H1 (cell line): ENCODE measurements around the gene TMEM164. TPM values are rescaled to one million over a fixed set of nuclear protein-coding genes. Genes with fewer than 3 reads are reported as not detected.

Experiments used
- CTCF ChIA-PET: fragments of 300-600 bp; sonication (Branson Sonifier 250); formaldehyde crosslinking; loops from one replicate; lab custom pipeline; 2021; ENCODE audit not compliant: partially characterized antibody; lab: Charles Lee
- POLR2A ChIA-PET: fragments of 300-600 bp; sonication (Branson Sonifier 250); formaldehyde crosslinking; loops from one replicate; lab custom pipeline; 2021; ENCODE audit warnings: inconsistent platforms; ENCODE audit not compliant: partially characterized antibody; lab: Charles Lee
- DNase-seq, 2 experiments: peaks; one replicate each; pipeline versions ENCODE4 v3.0.0 to v3.0.0-alpha.2; 2010 to 2022; ENCODE audit warnings: low spot score in 2 of 2, low read depth in 1 of 2, mixed read lengths in 1 of 2
- FAIRE-seq: peaks from 2 replicates; lab custom pipeline; 2011; peaks lifted over from hg19 to GRCh38; lab: Jason Lieb, UNC
- H2AFZ ChIP-seq: 2 replicates; pipeline ENCODE4 v1.8.1; 2012; ENCODE audit warnings: low read length, inconsistent platforms
- H2AK5ac ChIP-seq: 2 replicates; pipeline ENCODE4 v1.6.1; 2013; ENCODE audit warnings: low read depth, low read length
- H2BK120ac ChIP-seq: replicated peaks from 2 replicates; pipeline ENCODE3; 2013; ENCODE audit warnings: low read depth, low read length, inconsistent platforms
- H2BK12ac ChIP-seq: 2 replicates; pipeline ENCODE4 v1.6.1; 2013; ENCODE audit warnings: low read depth, low read length
- H2BK15ac ChIP-seq: 2 replicates; pipeline ENCODE4 v1.6.1; 2013; ENCODE audit warnings: low read length
- H2BK20ac ChIP-seq: 2 replicates; pipeline ENCODE4 v1.6.1; 2013; ENCODE audit warnings: low read length
- H2BK5ac ChIP-seq: 2 replicates; pipeline ENCODE4 v1.6.1; 2013; ENCODE audit warnings: low read depth, low read length
- H3K14ac ChIP-seq: 2 replicates; pipeline ENCODE4 v1.6.1; 2013; ENCODE audit warnings: inconsistent platforms; ENCODE audit not compliant: insufficient read length
- H3K18ac ChIP-seq: 2 replicates; pipeline ENCODE4 v1.6.1; 2013; ENCODE audit warnings: low read length; ENCODE audit errors: extremely low read depth
- H3K23ac ChIP-seq: 2 replicates; pipeline ENCODE4 v1.6.1; 2013; ENCODE audit warnings: inconsistent platforms; ENCODE audit not compliant: insufficient read length
- H3K23me2 ChIP-seq: 2 replicates; pipeline ENCODE4 v1.6.1; 2013; ENCODE audit warnings: low read depth, low read length
- H3K27ac ChIP-seq: 2 replicates; pipeline ENCODE4 v1.6.1; 2011; ENCODE audit warnings: low read depth, low read length, inconsistent platforms
- H3K27me3 ChIP-seq, 4 experiments: replicated peaks in 1 of 4; 1 replicate in 1 of 4; 2 replicates in 3 of 4; pipeline versions ENCODE4 v1.6.1 to v1.8.1; 2011 to 2013; ENCODE audit warnings: low read length in 3 of 4, mild to moderate bottlenecking in 3 of 4, inconsistent platforms in 2 of 4, mixed read lengths in 2 of 4, moderate library complexity in 1 of 4; ENCODE audit not compliant: control insufficient read depth in 3 of 4, insufficient read depth in 3 of 4; ENCODE audit errors: extremely low read depth in 1 of 4
- H3K36me3 ChIP-seq, 4 experiments: 2 replicates each; pipeline versions ENCODE4 v1.6.1 to v1.8.1; 2011 to 2013; ENCODE audit warnings: mild to moderate bottlenecking in 4 of 4, low read length in 3 of 4, moderate library complexity in 2 of 4, control low read depth in 1 of 4, inconsistent platforms in 1 of 4; ENCODE audit not compliant: insufficient read depth in 4 of 4, control insufficient read depth in 2 of 4
- H3K4ac ChIP-seq: replicated peaks from 2 replicates; pipeline ENCODE3; 2013; ENCODE audit warnings: low read length, low read depth, mixed read lengths, inconsistent platforms; ENCODE audit not compliant: insufficient read length
- H3K4me1 ChIP-seq, 4 experiments: replicated peaks in 1 of 4; 1 replicate in 1 of 4; 2 replicates in 3 of 4; pipeline versions ENCODE4 v1.6.1 to v1.8.1; 2011 to 2013; ENCODE audit warnings: low read length in 3 of 4, inconsistent platforms in 2 of 4, mixed read lengths in 1 of 4; ENCODE audit not compliant: insufficient read depth in 4 of 4, control insufficient read depth in 3 of 4
- H3K4me2 ChIP-seq, 2 experiments: 2 replicates each; pipeline versions ENCODE4 v1.6.1 to v1.8.1; 2011 to 2013; ENCODE audit warnings: low read depth in 2 of 2, low read length in 2 of 2, control low read depth in 1 of 2, inconsistent platforms in 1 of 2, mild to moderate bottlenecking in 1 of 2; ENCODE audit not compliant: insufficient read depth in 1 of 2
- H3K4me3 ChIP-seq, 4 experiments: fragments of 200-600, 300-600 bp in 1 of 4; sonication (generic), shearing (Covaris generic), sonication (Bioruptor Twin) in 1 of 4; 2 replicates each; pipeline versions ENCODE4 v1.5.1 to v1.8.1; 2011 to 2016; ENCODE audit warnings: low read length in 4 of 4, low read depth in 3 of 4, control low read depth in 2 of 4, inconsistent platforms in 2 of 4, mild to moderate bottlenecking in 2 of 4, mixed read lengths in 1 of 4, moderate library complexity in 1 of 4; ENCODE audit not compliant: insufficient read depth in 2 of 4; ENCODE audit errors: extremely low read depth in 1 of 4
- H3K56ac ChIP-seq: replicated peaks from 2 replicates; pipeline ENCODE3; 2013; ENCODE audit warnings: low read depth, mild to moderate bottlenecking, mixed read lengths, low read length, inconsistent platforms; ENCODE audit not compliant: insufficient read length
- H3K79me1 ChIP-seq: 2 replicates; pipeline ENCODE4 v1.6.1; 2013; ENCODE audit warnings: low read depth, low read length, control low read depth
- H3K79me2 ChIP-seq, 2 experiments: 2 replicates each; pipeline versions ENCODE4 v1.6.1 to v1.8.1; 2012 to 2013; ENCODE audit warnings: low read length in 2 of 2, mild to moderate bottlenecking in 2 of 2, inconsistent platforms in 1 of 2; ENCODE audit not compliant: insufficient read depth in 2 of 2, control insufficient read depth in 1 of 2
- H3K9ac ChIP-seq, 4 experiments: replicated peaks in 1 of 4; 1 replicate in 1 of 4; 2 replicates in 3 of 4; pipeline versions ENCODE4 v1.6.1 to v1.8.1; 2011 to 2013; ENCODE audit warnings: low read depth in 3 of 4, low read length in 3 of 4, control low read depth in 2 of 4, mild to moderate bottlenecking in 2 of 4, moderate library complexity in 2 of 4, inconsistent platforms in 1 of 4; ENCODE audit errors: extremely low read depth in 1 of 4
- H3K9me3 ChIP-seq, 2 experiments: 2 replicates each; pipeline versions ENCODE4 v1.6.1 to v1.8.1; 2012 to 2013; ENCODE audit warnings: mild to moderate bottlenecking in 2 of 2, moderate library complexity in 2 of 2, control low read depth in 1 of 2, inconsistent platforms in 1 of 2, low read depth in 1 of 2, low read length in 1 of 2, mixed read lengths in 1 of 2; ENCODE audit not compliant: insufficient read depth in 2 of 2
- H4K20me1 ChIP-seq, 2 experiments: replicated peaks in 1 of 2; 2 replicates each; pipeline versions ENCODE3 to v1.8.1; 2011 to 2013; ENCODE audit warnings: inconsistent platforms in 2 of 2, low read length in 2 of 2, mild to moderate bottlenecking in 1 of 2; ENCODE audit not compliant: insufficient read depth in 2 of 2, control insufficient read depth in 1 of 2
- H4K5ac ChIP-seq: 2 replicates; pipeline ENCODE4 v1.6.1; 2013; ENCODE audit warnings: low read length, low read depth, mixed read lengths, inconsistent platforms; ENCODE audit not compliant: insufficient read length
- H4K8ac ChIP-seq: 2 replicates; pipeline ENCODE4 v1.8.0; 2013; ENCODE audit warnings: mild to moderate bottlenecking, moderate library complexity, low read length, inconsistent platforms; ENCODE audit not compliant: insufficient read depth; ENCODE audit errors: extremely low read depth
- H4K91ac ChIP-seq: replicated peaks from 2 replicates; pipeline ENCODE3; 2013; ENCODE audit warnings: low read length, mixed read lengths, inconsistent platforms; ENCODE audit not compliant: insufficient read length
- CHD2 ChIP-seq: IDR thresholded peaks from 2 replicates; pipeline ENCODE4 v1.6.1; 2012; ENCODE audit warnings: low read length, improper control_type of control experiment
- EP300 ChIP-seq, 2 experiments: IDR thresholded peaks; 1 replicate in 1 of 2; 2 replicates in 1 of 2; pipeline ENCODE4 v1.6.1; 2011 to 2012; ENCODE audit warnings: low read depth in 2 of 2, low read length in 2 of 2, mild to moderate bottlenecking in 2 of 2, borderline replicate concordance in 1 of 2, inconsistent platforms in 1 of 2, moderate library complexity in 1 of 2
- HDAC6 ChIP-seq: IDR thresholded peaks from one replicate; pipeline ENCODE4 v1.7.1; 2012; ENCODE audit warnings: low read depth, mild to moderate bottlenecking, inconsistent platforms, low read length, moderate library complexity
- RNF2 ChIP-seq: fragments of 200-900, 300-1000 bp; sonication (generic); IDR thresholded peaks from 2 replicates; pipeline ENCODE4 v1.7.1; 2016; ENCODE audit warnings: borderline replicate concordance, low read depth, mild to moderate bottlenecking, antibody characterized with exemption, low read length; ENCODE audit not compliant: poor library complexity, severe bottlenecking; ENCODE audit errors: missing control alignments
- SIN3A ChIP-seq, 2 experiments: IDR thresholded peaks in 1 of 2; conservative IDR thresholded peaks in 1 of 2; 2 replicates each; pipeline ENCODE4 v1.6.1; 2011 to 2012; ENCODE audit warnings: low read length in 2 of 2, improper control_type of control experiment in 1 of 2, low read depth in 1 of 2, mild to moderate bottlenecking in 1 of 2
- WGBS, 2 experiments: shearing (Covaris generic) in 1 of 2; methylation state at CpG; one replicate each; pipeline versions ENCODE4 v1.1.6 to v1.1.7; 2013 to 2015; ENCODE audit warnings: low lambda C conversion rate in 2 of 2, mixed read lengths in 2 of 2, inconsistent platforms in 1 of 2, low coverage in 1 of 2, missing lambda C conversion rate in 1 of 2; ENCODE audit not compliant: insufficient replicate concordance in 2 of 2, insufficient coverage in 1 of 2, insufficient read length in 1 of 2; ENCODE audit errors: extremely low coverage in 1 of 2, missing lambda C conversion rate in 1 of 2; 5-methylcytosine and 5-hydroxymethylcytosine counted together
- polyA plus RNA-seq, 7 experiments: library from polyadenylated mRNA; depleted of rRNA in 3 of 7; stranded (reverse) in 5 of 7; unstranded in 2 of 7; fragments of >200 nt in 5 of 7; fragments of 200-250 nt in 2 of 7; gene quantifications; 1 replicate in 5 of 7; 2 replicates in 1 of 7; 4 replicates in 1 of 7; pipeline versions ENCODE4 v1.2.1 to v1.2.3, GENCODE V29; 2011 to 2013; ENCODE audit warnings: missing spikeins in 2 of 7, mixed read lengths in 2 of 7
- total RNA-seq: library from RNA; stranded (reverse); fragmentation: NEBNext Ultra II Directional; extraction: Animal tissue kit (Norgen Biotek cat#: 25700); gene quantifications from 2 replicates; pipeline ENCODE4 v1.2.1, GENCODE V29; 2021

TMEM164 gene
- total and polyA plus RNA-seq, 2 of the 8 experiments (the other 6 are each of a cell fraction or from before 2014, with no cell fraction given): 7.3 to 14.8 TPM

GRCh38 chrX:110153896-110154295, 151.0 kb downstream of the TMEM164 start:
- Histone ChIP-seq H3K9ac (no peak overlapping the region), H3K36me3 (no peaks in the 10 kb centered on the region), H3K79me2 (no peaks in the 10 kb centered on the region), H3K9me3 (no peaks in the 10 kb centered on the region), H2BK20ac (no peak overlapping the region), H3K4me3 (no peak overlapping the region), H3K14ac (no peak overlapping the region), H3K23me2 (no peaks in the 10 kb centered on the region), H3K4me1 (no peaks in the 10 kb centered on the region), H4K91ac (no peak overlapping the region), H3K27ac (no peak overlapping the region), H2AK5ac (no peak overlapping the region), H2AFZ (no peak overlapping the region), H3K4me2 (no peak overlapping the region), H2BK12ac (no peak overlapping the region), H3K18ac (no peak overlapping the region), H3K79me1 (no peaks in the 10 kb centered on the region), H2BK15ac (no peak overlapping the region), H3K23ac (no peak overlapping the region), H4K20me1 (no peaks in the 10 kb centered on the region), H2BK5ac (no peak overlapping the region), H3K27me3 (no peaks in the 10 kb centered on the region), H2BK120ac (no peak overlapping the region), H4K8ac (no peak overlapping the region), H3K4ac (no peak overlapping the region), H4K5ac (no peak overlapping the region), H3K56ac (no peak overlapping the region)
- DNase-seq: no peak
- WGBS, 2 experiments: 94% methylated on average over 2 of the region's 2 CpGs; no CpG with 5 or more reads in 1 of the 2 experiments
- CTCF ChIA-PET: interaction anchor here (6.2 to 34.1 kb wide), 2 partner anchors 15 to 257 kb away, joined by 24 to 742 read pairs; no protein-coding TSS in a partner anchor
- POLR2A ChIA-PET: no interaction called here
- no peak for FAIRE-seq
- TF ChIP-seq HDAC6: no peak
- TF ChIP-seq RNF2: no peak
- TF ChIP-seq CHD2: no peak
- no peak for TF ChIP-seq SIN3A (conservative IDR thresholded peaks at IDR 0.05 in 1 of 2, IDR thresholded peaks at IDR 0.05 in 1 of 2; ENCODE audit: low read depth in 1 of 2, low read length in 2 of 2)
- TF ChIP-seq EP300 (IDR thresholded peaks at IDR 0.05; ENCODE audit: borderline replicate concordance in 1 of 2, low read depth in 2 of 2, low read length in 2 of 2): no peak
